Activated T-helper 2 cell treated with anti-CD3 and anti-CD28 coated beads, Interferon-gamma antibody, Interleukin-2, Interleukin-4, amounts not matched to agents 10 μg/mL and 5 μg/mL and 100 μg/mL, durations not matched to agents 14 hours and 24 hours and 36 hours (primary cell): Measurements from ENCODE around the gene ROBO1. TPM values are rescaled to one million over a fixed set of nuclear protein-coding genes. Genes with fewer than 3 reads are reported as not detected.

ENCODE experiments used
- DNase-seq: peaks from one replicate; pipeline ENCODE4 v3.0.0; 2021; ENCODE audit warnings: low spot score
- H3K27ac Mint-ChIP-seq: one replicate; pipeline ENCODE4 v1.8.0; 2021; ENCODE audit warnings: mixed read lengths
- H3K27me3 Mint-ChIP-seq: one replicate; pipeline ENCODE4 v1.8.0; 2021; ENCODE audit warnings: low read depth, mixed read lengths
- H3K36me3 Mint-ChIP-seq: one replicate; pipeline ENCODE4 v1.8.0; 2021; ENCODE audit warnings: low read depth, mixed read lengths
- H3K4me1 Mint-ChIP-seq: one replicate; pipeline ENCODE4 v1.8.0; 2021; ENCODE audit warnings: low read depth, mixed read lengths
- H3K4me3 Mint-ChIP-seq: one replicate; pipeline ENCODE4 v1.8.0; 2021; ENCODE audit warnings: low read depth, mild to moderate bottlenecking, moderate library complexity, mixed read lengths
- H3K9me3 Mint-ChIP-seq: one replicate; pipeline ENCODE4 v1.8.0; 2021; ENCODE audit warnings: mixed read lengths
- intact Hi-C: fragments of 100-400 bp; cut with micrococcal nuclease; formaldehyde crosslinking; loops from one replicate; pipeline ENCODE4 v1.15.1; 2023
- total RNA-seq: library from RNA; stranded (reverse); gene quantifications from 2 replicates; pipeline ENCODE4 v1.2.3, GENCODE V29; 2022

ROBO1 gene
- total RNA-seq, 1 donor from 2014 or later = not detected

DNA sequence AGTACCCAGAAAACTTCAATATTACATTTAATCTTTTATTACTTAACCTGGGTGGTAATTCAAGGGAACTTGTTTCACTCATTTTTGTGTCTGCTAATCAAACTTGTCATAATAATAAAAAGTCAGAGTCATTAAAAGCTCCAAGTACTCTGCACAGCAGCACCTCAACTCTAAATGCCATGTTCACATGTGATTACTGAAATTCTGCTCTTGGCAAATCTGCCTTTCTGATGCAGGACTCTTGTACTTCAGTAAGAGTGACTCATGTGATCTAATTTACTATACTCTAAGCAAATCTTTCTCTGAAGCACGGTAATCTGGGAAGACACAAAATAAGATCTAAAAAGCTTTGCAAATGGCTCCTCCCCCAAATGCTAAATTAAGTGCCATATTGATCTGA lies 6.4 kb downstream of the ROBO1 start:
- intact Hi-C loops = no loop called here
- Mint-ChIP-seq H3K27ac (no peak overlapping the region), H3K9me3 (peaks cover 21% of the 10 kb centered on the region), H3K4me3 (no peak overlapping the region), H3K36me3 (no peaks in the 10 kb centered on the region), H3K27me3 (no peaks in the 10 kb centered on the region), H3K4me1 (no peaks in the 10 kb centered on the region)
- DNase-seq = no peak

- Mint-ChIP-seq H3K9me3 (peaks cover 29% of the 10 kb centered on the region), H3K4me1 (no peaks in the 10 kb centered on the region), H3K27me3 (no peaks in the 10 kb centered on the region), H3K4me3 (no peak overlapping the region), H3K36me3 (no peaks in the 10 kb centered on the region), H3K27ac (no peak overlapping the region)
- no peak for DNase-seq
- intact Hi-C loops = no loop called here
Observed at GRCh38 chr3:79751703-79752102, 16.1 kb downstream of the ROBO1 start.

GRCh38 chr3:79737530-79737929 lies 30.3 kb downstream of the ROBO1 start:
- DNase-seq = no peak
- no peaks in the 10 kb centered on the region for H3K4me1 Mint-ChIP-seq
- H3K4me3 Mint-ChIP-seq = no peak overlapping the region
- peaks cover 35% of the 10 kb centered on the region for H3K9me3 Mint-ChIP-seq
- no peaks in the 10 kb centered on the region for H3K36me3 Mint-ChIP-seq
- H3K27ac Mint-ChIP-seq = no peak overlapping the region
- intact Hi-C loops = no loop called here
- no peaks in the 10 kb centered on the region for H3K27me3 Mint-ChIP-seq

DNA sequence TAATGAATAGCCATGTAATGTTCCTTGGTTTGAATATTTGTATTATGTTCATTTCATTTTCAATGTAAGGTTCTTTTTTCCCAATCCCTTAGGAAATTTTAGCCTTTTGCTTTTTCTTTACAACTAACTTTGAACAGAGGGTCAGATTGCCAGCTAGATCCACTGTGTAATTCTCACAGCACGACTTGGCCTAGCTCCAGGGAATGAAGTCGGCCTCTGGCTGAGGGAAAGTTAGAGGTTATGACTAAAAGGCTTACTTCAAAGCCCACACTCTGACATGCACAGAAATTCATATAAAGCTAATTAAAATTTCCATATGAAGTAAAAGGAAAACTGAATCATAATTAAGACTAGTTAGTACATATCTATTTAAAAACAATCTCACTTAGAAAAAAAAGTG lies 38.7 kb downstream of the ROBO1 start:
- H3K4me1 Mint-ChIP-seq = no peaks in the 10 kb centered on the region
- peaks cover 26% of the 10 kb centered on the region for H3K9me3 Mint-ChIP-seq
- DNase-seq = no peak
- no peaks in the 10 kb centered on the region for H3K27me3 Mint-ChIP-seq
- no peaks in the 10 kb centered on the region for H3K36me3 Mint-ChIP-seq
- H3K27ac Mint-ChIP-seq = no peak overlapping the region
- intact Hi-C loops = no loop called here
- no peak overlapping the region for H3K4me3 Mint-ChIP-seq

DNA sequence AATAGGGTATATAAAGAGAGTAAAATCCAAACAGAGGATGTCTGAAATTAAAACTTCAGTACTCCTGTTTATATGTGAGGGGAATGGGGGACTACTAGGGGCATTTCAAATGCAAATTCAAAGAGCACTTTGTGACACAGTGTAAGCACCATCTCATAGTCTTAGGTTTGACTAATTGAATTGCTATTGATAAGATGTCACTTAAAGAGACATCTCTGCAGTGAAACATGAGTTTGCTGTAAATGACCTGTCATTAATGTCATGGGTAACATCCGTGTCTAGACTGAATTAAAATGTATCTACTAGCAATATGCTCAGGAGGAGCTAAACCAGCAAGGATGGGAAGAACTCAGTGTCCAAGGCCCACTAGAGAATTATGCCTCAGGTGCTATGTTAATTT lies 41.0 kb downstream of the ROBO1 start:
- Mint-ChIP-seq H3K4me1 (no peaks in the 10 kb centered on the region), H3K9me3 (peaks cover 10% of the 10 kb centered on the region), H3K27me3 (no peaks in the 10 kb centered on the region), H3K4me3 (no peak overlapping the region), H3K36me3 (no peaks in the 10 kb centered on the region), H3K27ac (no peak overlapping the region)
- intact Hi-C loops = no loop called here
- DNase-seq = no peak

DNA sequence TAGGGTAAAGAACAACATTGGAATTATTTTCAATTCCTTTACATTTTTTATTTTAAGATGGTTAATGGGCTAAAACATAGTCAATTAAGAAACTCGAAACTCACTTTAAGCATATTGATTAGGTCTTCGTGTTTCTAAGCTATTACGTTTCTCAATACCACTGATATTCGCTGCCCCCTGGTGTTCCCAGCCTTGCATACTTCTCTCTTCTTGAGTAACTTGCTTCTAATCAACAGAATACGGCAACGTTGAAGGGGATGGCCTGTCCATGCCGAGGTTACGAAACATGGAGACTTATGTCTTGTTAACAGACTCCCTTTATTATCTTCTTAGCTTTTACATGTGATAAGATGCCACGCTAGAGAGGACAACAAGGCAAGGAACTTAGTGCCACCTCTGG lies 43.6 kb downstream of the ROBO1 start:
- intact Hi-C loops = no loop called here
- Mint-ChIP-seq H3K9me3 (peaks cover 10% of the 10 kb centered on the region), H3K4me1 (no peaks in the 10 kb centered on the region), H3K4me3 (no peak overlapping the region), H3K27me3 (no peaks in the 10 kb centered on the region), H3K27ac (no peak overlapping the region), H3K36me3 (no peaks in the 10 kb centered on the region)
- no peak for DNase-seq

GRCh38 chr3:79690072-79690471 lies 77.7 kb downstream of the ROBO1 start:
- Mint-ChIP-seq H3K4me1 (no peaks in the 10 kb centered on the region), H3K36me3 (no peaks in the 10 kb centered on the region), H3K27me3 (no peaks in the 10 kb centered on the region), H3K27ac (no peak overlapping the region), H3K9me3 (peaks cover 20% of the 10 kb centered on the region), H3K4me3 (no peak overlapping the region)
- intact Hi-C loops = no loop called here
- no peak for DNase-seq

DNA sequence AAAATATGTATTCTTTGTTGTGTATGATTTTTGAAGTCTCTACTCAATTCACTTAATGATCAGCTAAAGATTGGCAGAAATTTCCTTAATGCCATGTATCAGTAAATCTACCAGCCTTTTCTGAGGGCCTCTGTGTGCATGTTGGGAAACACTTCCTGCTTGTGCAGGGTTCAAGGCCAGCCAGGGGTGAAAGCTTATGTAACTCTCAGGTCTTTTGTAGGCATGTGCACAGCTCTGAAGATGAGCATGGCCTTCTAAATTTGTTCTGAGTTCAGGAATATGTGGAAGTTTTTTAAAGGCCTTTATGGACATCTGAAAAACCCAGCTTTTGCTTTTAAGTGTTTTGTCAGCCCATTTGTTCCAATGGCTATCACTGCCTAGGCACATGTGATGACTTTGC lies 82.7 kb downstream of the ROBO1 start:
- H3K36me3 Mint-ChIP-seq = no peaks in the 10 kb centered on the region
- no peak overlapping the region for H3K27ac Mint-ChIP-seq
- intact Hi-C loops = no loop called here
- no peaks in the 10 kb centered on the region for H3K4me1 Mint-ChIP-seq
- no peak for DNase-seq
- no peak overlapping the region for H3K4me3 Mint-ChIP-seq
- no peaks in the 10 kb centered on the region for H3K27me3 Mint-ChIP-seq
- H3K9me3 Mint-ChIP-seq = peaks cover 24% of the 10 kb centered on the region

DNA sequence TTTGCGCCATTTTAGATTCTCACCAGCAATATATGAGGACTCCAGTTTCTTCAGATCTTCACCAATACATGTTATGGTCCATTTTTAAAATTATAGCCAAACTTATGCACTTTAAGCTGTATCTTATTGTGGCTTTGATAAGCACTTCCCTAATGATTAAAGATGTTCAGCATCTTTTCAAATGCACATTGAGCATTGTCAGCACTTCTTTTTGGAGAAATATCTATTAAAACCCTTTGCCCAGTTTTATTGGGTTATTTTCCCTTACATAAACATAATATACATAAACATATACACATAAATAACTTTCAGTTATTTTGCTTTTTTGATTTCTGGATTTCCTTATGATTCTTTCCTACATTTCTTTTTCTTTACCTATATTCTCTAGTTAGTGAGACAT lies 83.8 kb downstream of the ROBO1 start:
- intact Hi-C loops = no loop called here
- Mint-ChIP-seq H3K4me3 (no peak overlapping the region), H3K27ac (no peak overlapping the region), H3K27me3 (no peaks in the 10 kb centered on the region), H3K9me3 (peaks cover 24% of the 10 kb centered on the region), H3K4me1 (no peaks in the 10 kb centered on the region), H3K36me3 (no peaks in the 10 kb centered on the region)
- DNase-seq = no peak

DNA sequence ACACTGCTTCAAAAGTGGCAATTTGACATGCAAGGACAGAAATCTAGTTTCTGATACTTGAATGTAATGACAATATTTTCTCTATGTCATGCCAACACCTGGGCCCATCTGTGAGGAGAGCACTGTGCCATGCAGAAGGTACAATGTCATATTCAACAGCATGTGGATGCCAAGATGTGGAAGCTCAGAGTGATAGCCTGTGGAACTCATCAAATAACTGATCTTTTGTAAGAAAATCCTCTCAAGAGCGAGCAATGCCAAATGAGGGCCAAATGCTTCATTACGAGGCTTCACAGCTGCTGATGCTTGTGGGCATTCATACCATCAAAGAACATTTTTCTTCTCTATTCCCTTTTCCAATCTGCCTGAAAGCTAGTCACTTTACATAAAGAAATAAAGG lies 95.1 kb downstream of the ROBO1 start:
- no peak for DNase-seq
- Mint-ChIP-seq H3K36me3 (no peaks in the 10 kb centered on the region), H3K4me1 (no peaks in the 10 kb centered on the region), H3K4me3 (no peak overlapping the region), H3K27me3 (no peaks in the 10 kb centered on the region), H3K27ac (no peak overlapping the region), H3K9me3 (peaks cover 42% of the 10 kb centered on the region)
- intact Hi-C loops = no loop called here

- no peak overlapping the region for H3K4me3 Mint-ChIP-seq
- no peaks in the 10 kb centered on the region for H3K36me3 Mint-ChIP-seq
- H3K27me3 Mint-ChIP-seq = no peaks in the 10 kb centered on the region
- no peak overlapping the region for H3K27ac Mint-ChIP-seq
- intact Hi-C loops = no loop called here
- H3K4me1 Mint-ChIP-seq = no peaks in the 10 kb centered on the region
- H3K9me3 Mint-ChIP-seq = peaks cover 40% of the 10 kb centered on the region
- no peak for DNase-seq
Observed at GRCh38 chr3:79672075-79672474, 95.7 kb downstream of the ROBO1 start.

DNA sequence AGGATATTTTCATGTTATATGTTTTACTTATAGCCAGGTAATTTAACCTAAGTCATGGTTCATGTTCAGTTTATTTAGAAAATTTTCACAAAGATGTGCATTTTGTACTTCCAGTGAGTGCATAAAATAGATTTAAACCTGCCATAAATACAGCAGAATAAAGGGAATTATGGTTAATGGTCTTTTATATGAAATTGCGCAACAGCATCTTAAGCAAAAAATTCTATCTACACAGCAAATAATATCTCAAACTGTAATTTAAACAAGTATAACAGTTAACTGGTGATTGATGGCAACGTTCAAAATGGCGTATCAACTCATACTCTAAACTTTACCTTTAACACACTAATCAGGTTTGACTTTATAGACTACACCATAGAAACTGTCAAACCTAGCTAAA lies 97.6 kb downstream of the ROBO1 start:
- H3K36me3 Mint-ChIP-seq = no peaks in the 10 kb centered on the region
- DNase-seq = no peak
- intact Hi-C loops = no loop called here
- H3K4me3 Mint-ChIP-seq = no peak overlapping the region
- H3K27ac Mint-ChIP-seq = no peak overlapping the region
- peaks cover 43% of the 10 kb centered on the region for H3K9me3 Mint-ChIP-seq
- H3K27me3 Mint-ChIP-seq = no peaks in the 10 kb centered on the region
- no peaks in the 10 kb centered on the region for H3K4me1 Mint-ChIP-seq

GRCh38 chr3:79664455-79664854 lies 103.3 kb downstream of the ROBO1 start:
- H3K9me3 Mint-ChIP-seq = peaks cover 55% of the 10 kb centered on the region
- no peak overlapping the region for H3K4me3 Mint-ChIP-seq
- no peaks in the 10 kb centered on the region for H3K4me1 Mint-ChIP-seq
- H3K27me3 Mint-ChIP-seq = no peaks in the 10 kb centered on the region
- H3K27ac Mint-ChIP-seq = no peak overlapping the region
- DNase-seq = no peak
- intact Hi-C loops = no loop called here
- H3K36me3 Mint-ChIP-seq = no peaks in the 10 kb centered on the region

DNA sequence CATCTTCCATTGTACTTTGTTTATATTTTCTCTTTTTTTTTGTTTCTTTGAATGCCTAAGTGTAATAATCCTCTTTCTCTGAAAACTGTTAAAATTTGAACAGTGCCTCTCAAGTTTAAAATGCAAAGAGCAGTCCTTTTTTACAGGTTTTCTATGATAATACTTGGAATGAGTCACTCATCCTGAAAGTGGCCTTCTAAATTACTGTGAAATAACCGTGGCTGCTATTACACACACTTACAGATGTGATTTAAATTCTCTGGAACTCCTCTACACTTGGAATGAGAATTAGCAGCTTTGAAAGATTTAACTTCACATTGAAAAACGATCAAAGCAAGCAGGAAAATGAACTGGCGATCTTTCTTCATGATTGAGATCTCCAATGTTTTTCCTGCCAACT lies 105.9 kb downstream of the ROBO1 start:
- DNase-seq = no peak
- no peak overlapping the region for H3K4me3 Mint-ChIP-seq
- no peaks in the 10 kb centered on the region for H3K27me3 Mint-ChIP-seq
- no peak overlapping the region for H3K27ac Mint-ChIP-seq
- H3K9me3 Mint-ChIP-seq = peaks cover 42% of the 10 kb centered on the region
- intact Hi-C loops = no loop called here
- H3K4me1 Mint-ChIP-seq = no peaks in the 10 kb centered on the region
- no peaks in the 10 kb centered on the region for H3K36me3 Mint-ChIP-seq
